ENCODE results near the gene ARHGAP26.

The ARHGAP26 gene

DNA sequence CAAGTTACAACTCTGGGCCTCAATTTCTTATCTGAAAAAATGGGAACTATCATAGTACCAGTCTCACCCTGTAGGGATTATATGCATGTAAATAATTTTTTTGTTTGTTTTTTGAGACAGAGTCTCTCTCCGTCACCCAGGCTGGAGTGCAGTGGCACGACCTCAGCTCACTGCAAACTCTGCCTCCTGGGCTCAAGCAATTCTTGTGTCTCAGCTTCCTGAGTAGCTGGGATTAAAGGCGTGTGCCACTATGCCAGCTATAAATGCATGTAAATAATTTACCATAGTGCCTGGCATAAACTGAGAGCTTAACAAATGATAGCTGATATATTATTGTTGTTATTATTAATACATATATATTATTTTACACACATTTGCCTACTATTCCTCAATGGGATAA, 3.0 kb upstream of the ARHGAP26 start:
- Histone ChIP-seq H3K4me1 (peaks cover 0 to 18% (median 7%) of the 10 kb centered on the region in 4 donors), H3K27ac (no peak overlapping the region), H3K27me3 (no peaks in the 10 kb centered on the region), H3K36me3 (no peaks in the 10 kb centered on the region), H3K9me3 (no peaks in the 10 kb centered on the region), H3K4me3 (no peak overlapping the region)
- no peak for DNase-seq
- intact Hi-C loops (cut with DNase I; ENCODE audit: low total_unique reads), result loop anchor here (5.0 kb wide), 1 partner anchor 50 kb away; no protein-coding TSS in a partner anchor
- no peak for TF ChIP-seq CTCF (IDR thresholded peaks at IDR 0.05)

DNA sequence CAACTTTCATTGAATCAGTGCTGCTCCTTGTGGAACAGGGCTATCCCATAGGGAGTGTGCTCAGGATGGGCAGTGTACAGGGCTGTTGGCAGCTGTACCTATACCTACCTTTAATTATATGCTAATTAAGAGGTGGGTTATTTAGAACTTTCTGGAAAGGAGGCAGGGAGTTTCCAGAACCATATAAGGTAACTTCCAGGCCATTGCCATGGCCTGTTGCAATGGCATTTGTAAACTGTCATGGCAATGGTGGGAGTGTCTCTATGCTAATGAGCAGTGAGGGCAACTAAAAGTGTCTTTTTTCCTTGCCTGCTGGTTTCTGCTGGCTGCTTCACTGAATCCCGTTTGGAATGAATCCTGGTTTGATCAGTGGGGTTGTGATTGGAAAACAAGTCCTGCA, 2.3 kb upstream of the ARHGAP26 start:
- H3K27me3 ChIP-seq, result no peaks in the 10 kb centered on the region
- no peak for TF ChIP-seq CTCF (IDR thresholded peaks at IDR 0.05)
- H3K9me3 ChIP-seq, result no peaks in the 10 kb centered on the region
- intact Hi-C loops (cut with DNase I; ENCODE audit: low total_unique reads), result loop anchor here (5.0 kb wide), 1 partner anchor 51 kb away; no protein-coding TSS in a partner anchor
- no peak overlapping the region for H3K4me3 ChIP-seq
- H3K4me1 ChIP-seq, result peaks cover 0 to 25% (median 12%) of the 10 kb centered on the region in 4 donors
- DNase-seq, result no peak
- no peaks in the 10 kb centered on the region for H3K36me3 ChIP-seq
- H3K27ac ChIP-seq, result no peak overlapping the region

DNA sequence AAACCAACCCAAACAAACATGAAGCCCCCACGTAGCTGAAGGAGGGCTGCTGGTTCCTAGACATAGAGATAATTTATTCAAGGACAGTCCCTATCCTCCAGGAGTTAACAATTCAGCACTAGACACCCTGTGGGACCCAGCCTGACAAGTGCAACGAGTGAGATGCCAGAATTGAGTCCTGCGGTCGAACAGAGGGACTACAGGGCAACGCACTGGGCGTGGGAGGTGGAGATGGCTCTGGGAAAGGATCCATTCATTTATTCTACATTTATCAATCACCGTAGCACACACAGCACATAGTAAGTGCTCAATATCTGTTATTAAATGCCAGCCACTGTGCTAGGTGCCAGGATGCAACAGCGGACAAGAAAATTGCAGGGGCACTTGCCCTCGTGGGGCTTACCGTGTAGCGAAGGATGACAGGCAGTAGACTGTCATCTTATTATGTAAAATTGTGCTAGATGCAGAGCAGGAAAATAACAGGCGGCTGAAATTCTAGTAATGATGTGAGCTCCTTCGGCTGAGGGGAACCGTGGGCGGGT, 855 bp upstream of the ARHGAP26 start:
- peak overlapping the region; percentile 70 to 71 for H3K4me3 ChIP-seq
- intact Hi-C loops (cut with DNase I; ENCODE audit: low total_unique reads), result loop anchor here (5.0 kb wide), 1 partner anchor 52 kb away; no protein-coding TSS in a partner anchor
- peaks cover 0 to 26% (median 16%) of the 10 kb centered on the region in 4 donors for H3K4me1 ChIP-seq
- peak overlapping the region; percentile 77 to 84 for H3K27ac ChIP-seq
- H3K27me3 ChIP-seq, result no peaks in the 10 kb centered on the region
- TF ChIP-seq CTCF (IDR thresholded peaks at IDR 0.05), result peak in 1 of 2 experiments; percentile 12
- no peaks in the 10 kb centered on the region for H3K9me3 ChIP-seq
- DNase-seq, result no peak
- H3K36me3 ChIP-seq, result no peaks in the 10 kb centered on the region

DNA sequence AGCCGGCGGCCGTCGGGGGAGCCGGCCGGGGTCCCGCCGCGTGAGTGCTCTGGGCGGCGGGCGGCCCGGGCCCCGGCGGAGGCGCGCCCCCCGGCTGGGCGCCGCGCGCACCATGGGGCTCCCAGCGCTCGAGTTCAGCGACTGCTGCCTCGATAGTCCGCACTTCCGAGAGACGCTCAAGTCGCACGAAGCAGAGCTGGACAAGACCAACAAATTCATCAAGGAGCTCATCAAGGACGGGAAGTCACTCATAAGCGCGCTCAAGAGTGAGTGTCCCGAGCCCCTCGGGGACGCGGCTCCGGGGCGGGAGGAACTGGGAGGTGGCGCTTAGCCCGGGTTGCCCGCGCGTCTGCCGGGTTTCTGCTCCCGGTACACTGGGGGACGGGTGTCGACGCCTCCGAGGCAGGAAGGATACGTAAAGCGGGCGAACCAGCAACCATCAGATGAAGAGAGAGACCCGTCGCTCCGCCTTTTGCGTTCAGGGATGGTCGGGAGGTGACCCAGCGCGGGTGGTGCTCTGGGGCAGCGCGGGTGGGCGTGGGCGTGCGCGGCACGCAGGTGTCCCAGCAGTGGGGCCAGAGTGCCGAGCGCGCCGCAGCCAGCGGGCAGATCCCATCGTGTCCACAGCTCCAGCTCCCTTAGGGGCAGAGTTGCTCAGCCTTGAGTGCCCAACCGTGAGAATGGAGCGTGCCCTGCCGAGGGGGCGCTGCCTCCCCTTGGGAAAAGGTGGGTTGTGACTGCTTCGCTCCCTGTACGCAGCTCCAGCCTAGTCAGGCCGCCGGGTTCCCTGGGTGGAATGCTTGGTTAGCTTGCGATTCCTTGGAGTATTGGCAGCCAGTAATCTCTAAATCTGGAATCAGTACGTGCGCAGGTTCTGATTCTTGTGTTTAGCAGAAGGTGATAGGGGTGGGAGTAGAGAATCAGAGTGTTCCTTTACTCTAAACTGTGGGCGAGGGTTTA, 753 bp downstream of the ARHGAP26 start:
- peak overlapping the region; percentile 77 to 84 for H3K27ac ChIP-seq
- peak in 1 of 2 donors; percentile 80 for DNase-seq
- H3K4me1 ChIP-seq, result peaks cover 0 to 26% (median 16%) of the 10 kb centered on the region in 4 donors
- no peaks in the 10 kb centered on the region for H3K9me3 ChIP-seq
- no peaks in the 10 kb centered on the region for H3K36me3 ChIP-seq
- intact Hi-C loops (cut with DNase I; ENCODE audit: low total_unique reads), result loop anchor here (5.0 kb wide), 1 partner anchor 91 kb away; no protein-coding TSS in a partner anchor
- no peaks in the 10 kb centered on the region for H3K27me3 ChIP-seq
- TF ChIP-seq CTCF (IDR thresholded peaks at IDR 0.05), result no peak
- peak overlapping the region; percentile 70 to 71 for H3K4me3 ChIP-seq

DNA sequence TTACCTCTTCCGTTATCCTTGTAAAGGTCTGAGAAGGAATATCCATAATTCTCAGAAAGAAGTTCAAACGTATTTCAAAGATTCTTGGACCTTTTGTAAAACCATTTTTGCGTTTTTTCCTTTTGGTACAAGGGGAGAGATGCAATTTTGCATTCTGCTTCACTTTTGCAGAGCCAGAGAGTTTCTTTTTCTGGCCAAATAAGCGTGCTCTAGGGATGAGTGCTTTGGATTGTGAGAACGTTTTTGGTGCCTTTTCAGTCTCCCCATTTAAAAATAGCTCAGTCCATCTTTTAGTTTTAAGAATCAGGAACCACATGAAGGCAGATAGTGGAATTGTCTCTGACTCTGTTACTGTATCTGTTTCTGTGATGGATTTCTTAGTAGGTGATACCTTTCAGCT, 1.5 kb downstream of the ARHGAP26 start:
- Histone ChIP-seq H3K9me3 (no peaks in the 10 kb centered on the region), H3K36me3 (no peaks in the 10 kb centered on the region), H3K27me3 (no peaks in the 10 kb centered on the region), H3K4me3 (peak overlapping the region; percentile 70 to 71), H3K4me1 (peaks cover 0 to 26% (median 16%) of the 10 kb centered on the region in 4 donors), H3K27ac (peak overlapping the region; percentile 77 to 84)
- no peak for TF ChIP-seq CTCF (IDR thresholded peaks at IDR 0.05)
- DNase-seq, result no peak
- intact Hi-C loops (cut with DNase I; ENCODE audit: low total_unique reads), result loop anchor here (5.0 kb wide), 1 partner anchor 91 kb away; no protein-coding TSS in a partner anchor
